Ovary (tissue), 9 donors: ENCODE measurements around the gene ZFP92. TPM values are rescaled to one million over a fixed set of nuclear protein-coding genes. Genes with fewer than 3 reads are reported as not detected.
A peak's percentile ranks its signal among the peaks of the same experiment; 100 is the strongest.

ENCODE experiments used
- DNase-seq, 5 donors: peaks; one replicate each; pipeline ENCODE4 v3.0.0-alpha.2; 2019 to 2020
- H3K27ac ChIP-seq, 2 donors: fragments of 200-600 bp; one replicate each; pipeline versions ENCODE4 v1.5.1 to v1.8.0; 2019 to 2022
- H3K27me3 ChIP-seq: fragments of 200-600 bp; one replicate; pipeline ENCODE4 v1.8.0; 2022
- H3K36me3 ChIP-seq: fragments of 200-600 bp; sonication (generic); one replicate; pipeline ENCODE4 v1.5.1; 2019
- H3K4me1 ChIP-seq: one replicate; pipeline ENCODE4 v1.8.1; 2013; ENCODE audit warnings: mild to moderate bottlenecking, moderate library complexity; ENCODE audit not compliant: insufficient read depth
- H3K4me3 ChIP-seq: fragments of 200-600 bp; sonication (generic); one replicate; pipeline ENCODE4 v1.5.1; 2017
- H3K9me3 ChIP-seq, 2 donors: fragments of 200-600 bp in 1 of 2; sonication (generic) in 1 of 2; one replicate each; pipeline versions ENCODE4 v1.5.1 to v1.8.1; 2013 to 2019; ENCODE audit warnings: mild to moderate bottlenecking in 1 of 2, moderate library complexity in 1 of 2
- CTCF ChIP-seq, 3 donors: fragments of 450-650 bp in 2 of 3; fragments of 200-600 bp in 1 of 3; IDR thresholded peaks; one replicate each; pipeline versions ENCODE4 v1.5.1 to v1.8.0; 2016 to 2022; ENCODE audit warnings: antibody characterized with exemption in 3 of 3, mild to moderate bottlenecking in 1 of 3
- EP300 ChIP-seq: sonication (generic); formaldehyde crosslinking; IDR thresholded peaks from one replicate; pipeline ENCODE4 v1.6.1; 2017; ENCODE audit warnings: antibody characterized with exemption
- POLR2A ChIP-seq: fragments of 450-650 bp; IDR thresholded peaks from one replicate; pipeline ENCODE4 v1.6.1; 2017; ENCODE audit warnings: antibody characterized with exemption, mild to moderate bottlenecking, moderate library complexity
- WGBS, 3 donors: extraction: QIAGEN DNeasy Blood & Tissue Kit in 1 of 3; methylation state at CpG; one replicate each; pipeline versions ENCODE4 v1.1.5 to v1.1.7; 2013 to 2017; 5-methylcytosine and 5-hydroxymethylcytosine counted together
- intact Hi-C, 4 donors: fragments of 100-400 bp; cut with DNase I; formaldehyde crosslinking; loops; one replicate each; pipeline versions ENCODE4 v1.11.0 to v1.15.1; 2022 to 2023
- polyA plus RNA-seq, 2 donors: library from polyadenylated mRNA; stranded (reverse); fragments of 200-250 nt in 1 of 2; fragments of 350-450 nt in 1 of 2; fragmentation: Illumina TruSeq in 1 of 2; extraction: RNeasy Lipid Tissue Mini Kit (QIAGEN cat#74804) in 1 of 2; gene quantifications; one replicate each; pipeline ENCODE4 v1.2.3, GENCODE V29; 2013 to 2014
- total RNA-seq, 7 donors: library from RNA; depleted of rRNA in 2 of 7; stranded (reverse); fragments of >200 nt in 2 of 7; fragmentation: NEBNext Ultra II Directional in 3 of 7; extraction: Animal tissue kit (Norgen Biotek cat#: 25700) in 3 of 7; gene quantifications; one replicate each; pipeline versions ENCODE4 v1.1.0 to v1.2.4, GENCODE V29; 2016 to 2023
- donor health status: DM: no; HTN: no; CAD: no; lungs with moderate emphysema.
- donor health status: DM: no; HTN: no; CAD: no.
- donor health status: Bipolar disorder and iron deficiency.
- donor health status: DM: yes; HTN: yes; CAD: no.
- donor health status: DM: no; HTN: no; CAD: no.
- donor health status: DM: yes; HTN: yes; CAD: no.

Gene ZFP92
- total and polyA plus RNA-seq, 9 donors = 2.7 to 9.4 (median 3.9) TPM

GRCh38 chrX:153441296-153441695 lies 30.0 kb downstream of the ZFP92 start:
- intact Hi-C loops = no loop called here
- Histone ChIP-seq H3K27ac (no peak overlapping the region), H3K36me3 (no peaks in the 10 kb centered on the region), H3K4me3 (no peak overlapping the region), H3K9me3 (no peaks in the 10 kb centered on the region), H3K4me1 (no peaks in the 10 kb centered on the region), H3K27me3 (no peaks in the 10 kb centered on the region)
- WGBS, 3 donors = 46 to 60% (median 48%) methylated on average over 7 of the region's 7 CpGs
- no peak for TF ChIP-seq POLR2A
- no peak for TF ChIP-seq EP300
- no peak for TF ChIP-seq CTCF (IDR thresholded peaks at IDR 0.05)
- DNase-seq = no peak

GRCh38 chrX:153441981-153442380 lies 30.7 kb downstream of the ZFP92 start:
- TF ChIP-seq CTCF (IDR thresholded peaks at IDR 0.05) (no peak), POLR2A (no peak), EP300 (no peak)
- 67 to 74% (median 73%) methylated on average over 9 of the region's 9 CpGs for WGBS, 3 donors
- no peak overlapping the region for H3K27ac ChIP-seq
- DNase-seq = no peak
- no peaks in the 10 kb centered on the region for H3K27me3 ChIP-seq
- intact Hi-C loops = no loop called here
- no peaks in the 10 kb centered on the region for H3K4me1 ChIP-seq
- H3K4me3 ChIP-seq = no peak overlapping the region
- H3K9me3 ChIP-seq = no peaks in the 10 kb centered on the region
- H3K36me3 ChIP-seq = no peaks in the 10 kb centered on the region

- no peak overlapping the region for H3K27ac ChIP-seq
- intact Hi-C loops = no loop called here
- H3K4me3 ChIP-seq = no peak overlapping the region
- TF ChIP-seq CTCF (IDR thresholded peaks at IDR 0.05) = no peak
- no peak for TF ChIP-seq EP300
- no peak for TF ChIP-seq POLR2A
- WGBS, 3 donors = 71 to 84% (median 76%) methylated on average over 5 of the region's 5 CpGs
- no peak for DNase-seq
- H3K4me1 ChIP-seq = no peaks in the 10 kb centered on the region
- H3K9me3 ChIP-seq = no peaks in the 10 kb centered on the region
- no peaks in the 10 kb centered on the region for H3K27me3 ChIP-seq
- no peaks in the 10 kb centered on the region for H3K36me3 ChIP-seq
Measured at GRCh38 chrX:153442463-153442862, 31.2 kb downstream of the ZFP92 start.

GRCh38 chrX:153443476-153444332 lies 32.4 kb downstream of the ZFP92 start:
- Histone ChIP-seq H3K4me1 (no peaks in the 10 kb centered on the region), H3K36me3 (no peaks in the 10 kb centered on the region), H3K4me3 (no peak overlapping the region), H3K27me3 (no peaks in the 10 kb centered on the region), H3K9me3 (no peaks in the 10 kb centered on the region), H3K27ac (no peak overlapping the region)
- 82 to 86% (median 85%) methylated on average over 25 of the region's 25 CpGs for WGBS, 3 donors
- DNase-seq = no peak
- TF ChIP-seq POLR2A (no peak), EP300 (no peak)
- intact Hi-C loops = no loop called here

- 86 to 93% (median 88%) methylated on average over 33 to 37 of the region's 37 CpGs for WGBS, 3 donors
- no peak for TF ChIP-seq CTCF (IDR thresholded peaks at IDR 0.05)
- TF ChIP-seq EP300 = no peak
- no peak for TF ChIP-seq POLR2A
- no peaks in the 10 kb centered on the region for H3K4me1 ChIP-seq
- no peaks in the 10 kb centered on the region for H3K36me3 ChIP-seq
- no peak overlapping the region for H3K4me3 ChIP-seq
- H3K27me3 ChIP-seq = no peaks in the 10 kb centered on the region
- no peaks in the 10 kb centered on the region for H3K9me3 ChIP-seq
- intact Hi-C loops = no loop called here
- no peak overlapping the region for H3K27ac ChIP-seq
- peak in 1 of 5 donors; percentile 19 for DNase-seq
Measured at GRCh38 chrX:153444333-153445011, 33.2 kb downstream of the ZFP92 start.
